Activated CD4-positive, CD25-positive, alpha-beta regulatory T cell treated with anti-CD3 and anti-CD28 coated beads, Interleukin-2, amount 50 U/mL, for 16 hours (primary cell): ENCODE measurements around the gene PLCB2.

ENCODE experiments used
- DNase-seq: peaks from one replicate; pipeline ENCODE4 v3.0.0-alpha.2; 2020; ENCODE audit warnings: low read depth, low spot score

The PLCB2 gene, protein sequence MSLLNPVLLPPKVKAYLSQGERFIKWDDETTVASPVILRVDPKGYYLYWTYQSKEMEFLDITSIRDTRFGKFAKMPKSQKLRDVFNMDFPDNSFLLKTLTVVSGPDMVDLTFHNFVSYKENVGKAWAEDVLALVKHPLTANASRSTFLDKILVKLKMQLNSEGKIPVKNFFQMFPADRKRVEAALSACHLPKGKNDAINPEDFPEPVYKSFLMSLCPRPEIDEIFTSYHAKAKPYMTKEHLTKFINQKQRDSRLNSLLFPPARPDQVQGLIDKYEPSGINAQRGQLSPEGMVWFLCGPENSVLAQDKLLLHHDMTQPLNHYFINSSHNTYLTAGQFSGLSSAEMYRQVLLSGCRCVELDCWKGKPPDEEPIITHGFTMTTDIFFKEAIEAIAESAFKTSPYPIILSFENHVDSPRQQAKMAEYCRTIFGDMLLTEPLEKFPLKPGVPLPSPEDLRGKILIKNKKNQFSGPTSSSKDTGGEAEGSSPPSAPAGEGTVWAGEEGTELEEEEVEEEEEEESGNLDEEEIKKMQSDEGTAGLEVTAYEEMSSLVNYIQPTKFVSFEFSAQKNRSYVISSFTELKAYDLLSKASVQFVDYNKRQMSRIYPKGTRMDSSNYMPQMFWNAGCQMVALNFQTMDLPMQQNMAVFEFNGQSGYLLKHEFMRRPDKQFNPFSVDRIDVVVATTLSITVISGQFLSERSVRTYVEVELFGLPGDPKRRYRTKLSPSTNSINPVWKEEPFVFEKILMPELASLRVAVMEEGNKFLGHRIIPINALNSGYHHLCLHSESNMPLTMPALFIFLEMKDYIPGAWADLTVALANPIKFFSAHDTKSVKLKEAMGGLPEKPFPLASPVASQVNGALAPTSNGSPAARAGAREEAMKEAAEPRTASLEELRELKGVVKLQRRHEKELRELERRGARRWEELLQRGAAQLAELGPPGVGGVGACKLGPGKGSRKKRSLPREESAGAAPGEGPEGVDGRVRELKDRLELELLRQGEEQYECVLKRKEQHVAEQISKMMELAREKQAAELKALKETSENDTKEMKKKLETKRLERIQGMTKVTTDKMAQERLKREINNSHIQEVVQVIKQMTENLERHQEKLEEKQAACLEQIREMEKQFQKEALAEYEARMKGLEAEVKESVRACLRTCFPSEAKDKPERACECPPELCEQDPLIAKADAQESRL

DNA sequence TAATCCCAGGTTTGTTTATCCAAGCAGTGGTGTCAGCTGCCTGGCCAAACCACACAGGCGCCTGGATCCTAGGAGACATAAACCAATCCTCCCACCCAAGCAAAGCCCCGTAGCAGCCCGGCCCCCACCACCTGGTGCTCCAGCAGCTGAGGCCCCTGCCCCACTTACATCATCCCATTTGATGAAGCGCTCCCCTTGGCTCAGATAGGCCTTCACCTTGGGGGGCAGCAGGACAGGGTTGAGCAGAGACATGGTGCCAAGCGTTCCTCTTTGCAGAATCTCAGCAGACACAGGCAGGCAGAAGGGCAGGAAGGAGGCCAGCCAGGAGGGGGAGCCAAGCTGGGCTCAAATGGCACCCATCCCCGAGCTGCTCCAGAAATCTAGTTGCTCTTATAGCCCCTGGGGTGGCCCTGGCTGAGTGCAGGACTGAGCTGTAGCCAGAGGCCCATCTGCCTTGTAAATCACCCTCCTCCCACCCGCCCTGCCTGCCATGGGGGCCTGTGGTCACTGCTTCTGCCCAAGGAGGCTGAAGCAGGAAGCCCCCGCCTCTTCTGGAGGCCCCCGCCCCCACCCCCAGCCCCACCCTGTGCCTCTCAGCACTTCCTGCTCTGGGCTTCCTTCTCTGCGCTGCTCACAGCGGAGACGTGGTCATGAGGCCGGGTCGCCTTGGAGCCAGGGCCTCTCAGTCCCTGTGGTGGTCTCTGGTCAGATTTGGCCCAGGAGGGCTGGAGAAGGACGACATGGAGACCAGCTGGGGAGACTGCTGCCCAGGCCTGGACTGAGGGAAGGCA lies at the start of gene PLCB2:
Gene PLCB2, minus strand, starts transcription at position 515 of the 791 bp plus-strand sequence. Its CDS starts 263 bp downstream, at position 252.
- DNase-seq: peak; percentile 39

GRCh38 chr15:40357246-40357645 lies 49.5 kb upstream of the PLCB2 start:
- DNase-seq: no peak

GRCh38 chr15:40355976-40356585 lies 48.3 kb upstream of the PLCB2 start:
- no peak for DNase-seq

GRCh38 chr15:40354408-40355171 lies 46.9 kb upstream of the PLCB2 start:
- DNase-seq: no peak

- no peak for DNase-seq
Observed at GRCh38 chr15:40353697-40354096, 46.0 kb upstream of the PLCB2 start.

DNA sequence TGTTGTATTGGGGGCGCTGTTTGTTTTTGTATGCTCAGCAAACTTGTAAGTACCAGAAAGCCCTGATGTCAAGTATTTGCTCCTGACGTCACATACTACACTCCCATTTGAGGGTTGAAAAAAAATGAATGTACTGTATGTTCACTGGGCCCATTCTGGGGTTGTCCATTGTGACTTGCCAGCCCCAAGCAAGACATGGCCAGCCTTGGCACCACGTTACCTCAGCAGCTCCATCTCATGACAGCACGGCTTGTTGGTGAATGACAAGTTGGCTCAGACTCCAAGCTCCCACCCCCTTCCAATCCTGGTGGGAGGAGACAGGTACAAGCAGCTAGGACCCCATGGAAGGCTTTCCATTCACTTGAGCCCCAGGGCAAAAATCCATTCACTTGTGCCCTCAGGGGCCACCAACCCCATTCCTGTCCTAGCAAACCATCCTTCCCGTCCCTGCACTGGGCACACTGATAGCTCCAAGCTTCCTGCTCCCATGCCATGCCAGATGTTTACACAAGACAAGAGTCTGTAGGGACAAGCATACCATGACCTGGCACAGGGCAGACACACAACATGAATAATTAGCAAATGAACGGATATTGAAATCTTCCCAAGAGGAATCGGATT lies 44.7 kb upstream of the PLCB2 start:
- no peak for DNase-seq

- DNase-seq: no peak
Observed at GRCh38 chr15:40349163-40349562, 41.4 kb upstream of the PLCB2 start.

DNA sequence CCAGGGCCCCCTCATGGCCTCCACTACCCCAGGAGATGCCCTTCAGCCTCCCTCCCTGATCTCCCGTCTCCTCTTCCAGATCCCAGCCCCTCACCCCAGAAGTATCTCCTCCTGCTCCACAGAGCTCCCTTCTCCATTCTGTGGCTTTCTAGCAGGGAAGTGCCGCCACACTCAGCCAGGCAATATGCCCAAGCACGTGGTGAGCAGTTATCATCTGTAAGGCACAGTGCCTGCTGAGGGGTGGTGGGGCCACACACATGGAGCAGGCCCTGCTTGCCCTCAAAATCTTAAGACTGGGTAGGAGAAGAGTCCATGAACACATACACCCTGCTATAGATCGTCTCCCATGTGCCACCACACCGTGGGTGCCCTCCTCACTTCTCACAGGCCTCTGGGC lies 40.7 kb upstream of the PLCB2 start:
- no peak for DNase-seq

DNA sequence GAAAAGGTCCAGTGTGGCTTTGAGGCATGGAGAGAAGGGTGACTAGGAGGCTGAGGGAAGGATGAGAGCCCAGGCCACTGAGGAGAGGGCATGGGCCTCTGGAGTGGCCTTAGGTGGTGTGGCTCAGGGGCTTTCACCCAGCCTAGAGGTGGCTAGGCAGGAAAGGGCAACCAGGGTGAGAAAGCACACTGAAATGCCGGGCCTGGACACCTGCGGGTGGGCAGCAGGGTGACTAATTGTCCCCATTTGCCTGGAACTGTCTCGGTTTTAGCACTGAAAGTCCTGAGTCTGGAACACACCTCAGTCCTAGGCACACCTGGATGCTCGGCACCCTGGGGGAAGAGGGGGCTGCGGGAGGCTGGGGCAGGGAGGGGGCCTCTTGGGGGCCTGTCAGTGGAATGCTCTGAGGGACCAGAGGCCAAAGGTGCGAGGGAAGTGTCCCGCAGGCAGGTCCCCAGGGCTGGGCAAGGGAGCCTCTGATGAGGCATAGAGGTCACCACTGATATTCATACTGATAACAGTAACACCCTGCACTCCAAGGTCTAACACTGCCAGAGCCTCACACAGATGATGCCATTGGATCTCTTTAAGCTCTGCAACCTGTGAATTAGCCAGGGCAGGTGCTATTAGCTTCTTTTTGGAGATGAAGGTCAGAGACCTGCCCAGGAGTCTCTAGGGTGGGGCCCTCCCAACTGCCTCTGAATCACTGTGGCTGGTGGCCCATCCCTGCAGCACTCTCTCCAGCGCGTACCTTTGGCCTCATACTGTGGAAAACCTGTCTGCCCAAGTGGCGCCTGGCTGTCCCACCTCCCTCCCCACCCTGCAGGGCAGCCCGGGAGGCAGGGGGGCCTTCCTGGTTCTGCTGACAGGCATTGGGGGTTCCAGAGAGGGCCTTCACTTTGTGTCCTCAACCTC lies 40.1 kb upstream of the PLCB2 start:
- DNase-seq: no peak

- no peak for DNase-seq
Observed at GRCh38 chr15:40346579-40347558, 39.1 kb upstream of the PLCB2 start.

- DNase-seq: no peak
Observed at GRCh38 chr15:40345867-40346578, 38.3 kb upstream of the PLCB2 start.

DNA sequence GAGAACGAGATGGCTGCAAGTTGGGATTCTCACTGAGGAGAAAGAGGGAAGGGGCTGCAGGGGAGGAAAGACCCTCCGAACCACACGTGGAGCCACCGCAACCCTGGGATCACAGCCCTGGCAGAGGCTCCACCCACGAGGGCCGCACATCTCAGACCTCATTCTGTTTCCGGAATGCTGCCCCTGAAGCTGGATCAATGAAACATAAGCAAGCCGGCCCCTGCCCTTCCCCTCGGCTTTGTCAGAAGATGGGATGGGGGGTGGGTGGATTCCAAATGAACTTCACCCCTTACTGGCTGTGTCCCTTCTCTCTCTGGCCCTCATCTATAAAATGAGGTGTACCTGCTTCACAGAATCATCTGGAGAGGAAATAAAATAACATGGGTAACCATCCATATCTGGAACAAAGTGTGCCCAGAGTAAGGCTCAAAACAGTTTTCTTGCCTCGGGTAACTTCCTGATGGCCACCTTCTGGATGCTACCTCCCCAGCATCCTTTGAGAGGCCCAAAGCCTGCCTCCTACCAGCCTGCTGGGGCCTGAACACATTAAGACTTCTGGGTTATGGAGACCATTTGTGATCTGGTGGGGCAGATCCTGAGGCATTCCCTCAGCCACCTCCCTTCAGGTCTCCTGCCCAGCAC lies 37.6 kb upstream of the PLCB2 start:
- DNase-seq: no peak

- peak; percentile 48 for DNase-seq
Observed at GRCh38 chr15:40344631-40345120, 36.9 kb upstream of the PLCB2 start.

- no peak for DNase-seq
Observed at GRCh38 chr15:40344217-40344616, 36.5 kb upstream of the PLCB2 start.

DNA sequence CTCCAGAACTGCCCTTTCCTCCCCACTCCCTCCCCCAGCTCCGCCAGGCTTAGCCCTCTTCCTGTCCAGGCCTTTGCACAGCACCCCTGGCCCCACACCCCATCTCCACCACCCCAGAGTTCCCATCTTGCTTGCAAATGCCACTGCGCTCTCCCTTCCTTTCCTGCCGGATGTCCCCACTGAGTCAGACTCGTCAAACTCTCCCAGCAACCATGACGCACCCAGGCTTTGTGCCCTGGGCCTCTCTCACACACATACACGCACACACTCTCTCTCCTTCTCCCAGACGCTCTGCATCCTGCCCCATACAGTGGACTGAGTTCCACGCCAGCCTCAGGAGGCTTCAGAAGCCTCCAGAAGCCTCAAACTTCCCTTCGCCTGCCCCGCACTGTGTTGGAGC lies 35.8 kb upstream of the PLCB2 start:
- DNase-seq: no peak
